Measurements from ENCODE around the gene AQP6.

AQP6 gene

DNA sequence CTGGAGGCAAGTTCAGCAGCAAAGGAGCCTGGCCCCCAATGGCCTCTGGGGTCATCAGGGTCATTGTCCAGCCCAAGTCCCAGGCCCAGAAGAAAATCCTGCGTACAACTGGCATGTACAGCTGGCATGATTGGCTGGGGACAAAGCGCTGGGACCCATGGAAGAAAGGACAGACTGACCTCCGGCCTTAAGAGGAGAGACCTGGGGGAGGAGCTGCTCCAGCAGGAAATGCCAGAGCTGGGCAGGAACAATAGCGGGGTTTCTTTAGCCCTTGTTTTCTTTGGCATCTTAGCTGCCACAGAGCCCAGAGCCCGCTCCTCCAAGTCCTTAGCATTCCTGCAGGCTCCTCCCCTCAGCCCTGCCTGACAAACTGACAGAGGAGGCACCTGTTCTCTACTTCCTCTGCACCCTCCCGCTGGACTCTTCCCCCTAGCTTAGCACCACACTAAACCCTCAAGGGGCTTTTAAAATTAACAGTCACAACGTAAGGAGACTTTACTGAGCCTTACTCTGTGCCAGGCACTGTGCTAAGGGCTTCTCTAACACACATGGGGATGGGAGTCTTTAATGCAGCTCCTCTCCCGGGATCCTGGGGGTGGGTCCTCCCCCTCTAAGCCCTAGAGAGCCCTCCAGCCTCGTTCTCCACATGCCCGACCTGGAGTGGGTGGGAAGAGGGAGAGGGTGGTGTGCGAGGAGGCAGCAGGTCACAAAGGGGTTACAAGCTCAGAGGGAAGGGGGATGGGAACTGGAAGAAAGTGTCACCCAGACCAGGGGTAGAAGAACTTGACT is 12.9 kb upstream of the AQP6 start:
- no peak for DNase-seq

DNA sequence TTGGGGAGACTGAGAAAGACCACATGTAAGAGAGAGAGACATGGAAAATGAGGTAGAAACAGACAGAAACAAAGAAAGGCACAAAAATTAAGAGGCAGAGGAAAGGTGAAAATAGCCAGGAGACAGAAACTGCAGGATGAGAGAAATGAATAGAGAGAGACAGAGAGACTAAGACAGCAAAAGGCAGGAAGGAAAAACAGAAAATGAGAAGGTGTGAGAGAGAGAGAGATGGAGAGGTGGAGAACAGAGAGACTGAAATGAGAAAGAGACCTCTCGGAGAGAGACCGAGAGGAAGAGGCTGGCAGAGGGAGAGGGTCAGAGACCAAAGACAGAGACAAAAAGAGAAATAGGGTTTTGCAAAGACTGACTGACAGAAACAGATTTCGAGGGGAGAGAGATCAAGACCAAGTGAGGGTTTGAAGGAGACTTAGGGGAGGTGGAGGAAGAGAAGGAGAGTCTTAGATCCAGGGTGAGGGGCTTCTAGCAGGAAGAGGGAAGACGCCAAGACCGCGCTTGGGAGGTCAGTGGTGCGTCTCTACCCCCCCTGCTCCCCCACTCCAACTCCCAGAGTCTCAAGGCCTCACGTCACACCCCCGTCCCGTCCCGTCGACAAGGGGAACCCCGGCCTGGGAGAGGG is 12.2 kb upstream of the AQP6 start:
- DNase-seq, result no peak

DNA sequence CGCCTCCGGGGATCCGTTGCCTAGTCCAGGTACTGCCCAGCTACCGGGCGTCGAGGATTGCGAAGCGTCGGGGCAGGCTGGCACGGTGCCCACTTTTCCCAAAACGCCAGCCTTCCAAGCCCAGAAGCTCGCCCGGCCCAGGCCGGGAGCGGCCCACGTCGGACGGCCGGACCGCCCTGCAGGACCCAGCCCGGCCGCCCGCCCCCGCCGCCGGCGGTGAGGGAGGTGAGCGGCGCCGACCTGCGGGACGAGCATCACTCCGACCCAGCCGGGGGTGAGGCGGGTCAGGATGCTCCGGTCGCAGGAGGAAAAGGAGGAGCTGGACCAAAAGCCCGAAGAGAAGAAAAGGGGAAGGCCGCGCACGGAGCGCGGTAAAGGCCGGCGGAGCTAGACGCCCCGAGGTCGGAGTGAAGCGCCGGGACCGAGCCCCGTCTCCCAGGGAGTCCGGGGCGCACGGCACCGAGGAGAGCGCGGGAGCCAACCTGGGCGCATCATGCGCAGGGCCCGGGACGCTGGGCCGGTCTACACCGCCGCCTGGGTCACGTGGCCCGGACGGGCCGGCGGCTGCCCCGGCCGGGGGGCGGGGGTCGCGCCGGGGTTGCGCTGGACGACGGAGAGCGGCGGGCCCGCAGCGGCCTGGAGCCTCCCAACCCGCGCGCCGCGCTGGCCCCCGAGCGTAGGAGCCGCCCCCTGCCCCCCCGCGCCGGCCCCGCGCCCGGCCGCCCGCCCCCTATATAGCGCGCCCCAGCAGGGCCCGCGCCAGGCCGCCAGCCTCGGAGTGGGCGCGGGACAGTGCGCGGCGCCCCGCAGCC is 11.4 kb upstream of the AQP6 start, which contains the start of gene AQP5:
AQP5 (plus strand) TSS at position 762 of the 812 bp plus-strand sequence. CDS start 146 bp downstream, outside the sequence.
- no peak for DNase-seq

DNA sequence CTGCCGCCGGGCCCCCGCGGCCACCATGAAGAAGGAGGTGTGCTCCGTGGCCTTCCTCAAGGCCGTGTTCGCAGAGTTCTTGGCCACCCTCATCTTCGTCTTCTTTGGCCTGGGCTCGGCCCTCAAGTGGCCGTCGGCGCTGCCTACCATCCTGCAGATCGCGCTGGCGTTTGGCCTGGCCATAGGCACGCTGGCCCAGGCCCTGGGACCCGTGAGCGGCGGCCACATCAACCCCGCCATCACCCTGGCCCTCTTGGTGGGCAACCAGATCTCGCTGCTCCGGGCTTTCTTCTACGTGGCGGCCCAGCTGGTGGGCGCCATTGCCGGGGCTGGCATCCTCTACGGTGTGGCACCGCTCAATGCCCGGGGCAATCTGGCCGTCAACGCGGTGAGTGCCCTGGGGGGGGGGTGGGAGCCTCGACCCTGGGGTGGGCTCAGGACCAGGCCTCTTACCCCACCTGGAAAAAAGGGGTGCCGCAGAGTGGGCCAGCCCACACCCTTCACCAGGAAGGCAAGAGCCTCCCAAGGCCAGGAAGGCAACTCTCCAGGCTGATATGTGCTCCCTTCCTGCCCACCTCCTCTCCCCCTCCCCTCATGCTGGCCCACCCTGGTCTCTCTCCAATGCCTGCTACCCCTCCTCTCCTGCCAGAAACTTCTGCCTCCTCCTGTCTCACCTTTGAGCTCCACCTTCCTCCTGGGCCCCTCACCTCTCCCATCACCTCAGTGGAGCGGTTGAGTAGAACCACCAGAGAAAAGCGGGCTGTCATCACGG is 10.6 kb upstream of the AQP6 start:
- DNase-seq, result no peak

DNA sequence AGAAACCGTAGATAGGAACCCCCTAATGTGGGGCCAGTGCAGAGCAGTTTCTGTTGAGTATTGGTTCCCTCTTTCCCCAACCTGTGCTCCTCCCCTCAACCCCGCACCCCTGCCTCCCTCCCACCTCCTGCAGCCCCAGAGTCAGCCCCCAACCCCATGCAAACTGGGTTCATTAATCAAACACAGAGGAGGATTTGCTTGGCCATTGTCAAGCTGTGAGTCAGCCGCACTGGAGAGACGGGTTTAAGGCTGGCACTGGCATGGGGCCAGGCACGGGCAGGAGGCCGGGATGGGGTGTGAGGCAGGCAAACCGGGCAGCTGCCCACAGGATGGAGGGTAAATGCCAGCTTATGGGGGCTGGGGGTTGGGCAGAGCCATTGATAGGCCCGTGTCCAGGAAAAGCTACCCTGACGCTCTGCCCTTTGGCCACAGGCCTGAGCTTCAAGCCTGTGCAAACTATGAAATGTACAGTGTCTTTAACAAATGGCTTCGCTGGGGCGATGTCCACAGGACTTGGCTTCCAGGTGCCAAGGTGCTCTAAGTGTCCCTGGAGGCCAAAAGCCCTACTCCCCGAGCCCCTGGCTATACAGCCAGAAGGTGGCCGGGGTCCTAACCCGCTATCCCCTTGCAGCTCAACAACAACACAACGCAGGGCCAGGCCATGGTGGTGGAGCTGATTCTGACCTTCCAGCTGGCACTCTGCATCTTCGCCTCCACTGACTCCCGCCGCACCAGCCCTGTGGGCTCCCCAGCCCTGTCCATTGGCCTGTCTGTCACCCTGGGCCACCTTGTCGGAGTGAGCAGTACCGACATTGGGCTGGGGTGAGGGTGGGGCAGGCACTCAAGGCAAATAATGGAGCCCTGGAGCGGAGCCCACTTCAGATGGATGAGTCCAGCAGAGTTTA is 9.6 kb upstream of the AQP6 start:
- no peak for DNase-seq

DNA sequence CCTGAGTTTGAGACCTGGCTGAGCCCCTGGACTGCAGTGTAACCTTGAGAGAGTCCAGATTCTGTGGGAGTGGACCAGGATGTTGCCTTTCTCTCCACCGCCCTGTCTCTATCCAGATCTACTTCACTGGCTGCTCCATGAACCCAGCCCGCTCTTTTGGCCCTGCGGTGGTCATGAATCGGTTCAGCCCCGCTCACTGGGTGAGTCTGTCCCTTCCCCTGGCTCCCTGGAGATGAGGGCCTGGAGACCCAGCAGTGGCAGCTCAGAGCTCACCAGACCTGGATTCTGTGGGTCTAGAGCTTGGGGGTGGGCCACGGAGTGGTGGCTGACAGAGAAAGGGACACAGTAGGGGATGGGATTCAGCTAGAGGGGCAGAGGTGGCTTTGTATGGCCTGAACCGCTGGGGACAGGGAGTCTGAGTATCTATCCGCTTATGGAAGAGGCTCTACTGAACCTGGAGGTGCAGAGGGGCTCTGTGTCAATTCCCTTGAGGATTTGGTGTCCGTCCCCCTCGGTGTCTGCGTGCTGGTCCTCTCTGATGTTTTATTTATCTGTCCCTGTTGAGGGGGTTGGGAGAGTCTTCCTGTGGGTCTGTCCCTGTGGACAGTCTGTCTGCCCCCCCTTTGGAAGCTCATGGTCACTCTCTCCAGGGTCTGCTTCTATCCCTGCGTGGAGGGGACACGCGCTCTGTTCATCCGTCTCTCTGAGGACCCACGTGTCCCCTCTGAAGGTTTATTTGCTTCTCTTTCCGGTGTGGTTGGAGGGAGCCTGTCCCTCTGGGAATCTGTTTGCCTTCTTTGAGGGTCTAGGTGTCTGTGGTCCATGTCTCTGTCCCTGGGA is 8.6 kb upstream of the AQP6 start:
- DNase-seq, result no peak

DNA sequence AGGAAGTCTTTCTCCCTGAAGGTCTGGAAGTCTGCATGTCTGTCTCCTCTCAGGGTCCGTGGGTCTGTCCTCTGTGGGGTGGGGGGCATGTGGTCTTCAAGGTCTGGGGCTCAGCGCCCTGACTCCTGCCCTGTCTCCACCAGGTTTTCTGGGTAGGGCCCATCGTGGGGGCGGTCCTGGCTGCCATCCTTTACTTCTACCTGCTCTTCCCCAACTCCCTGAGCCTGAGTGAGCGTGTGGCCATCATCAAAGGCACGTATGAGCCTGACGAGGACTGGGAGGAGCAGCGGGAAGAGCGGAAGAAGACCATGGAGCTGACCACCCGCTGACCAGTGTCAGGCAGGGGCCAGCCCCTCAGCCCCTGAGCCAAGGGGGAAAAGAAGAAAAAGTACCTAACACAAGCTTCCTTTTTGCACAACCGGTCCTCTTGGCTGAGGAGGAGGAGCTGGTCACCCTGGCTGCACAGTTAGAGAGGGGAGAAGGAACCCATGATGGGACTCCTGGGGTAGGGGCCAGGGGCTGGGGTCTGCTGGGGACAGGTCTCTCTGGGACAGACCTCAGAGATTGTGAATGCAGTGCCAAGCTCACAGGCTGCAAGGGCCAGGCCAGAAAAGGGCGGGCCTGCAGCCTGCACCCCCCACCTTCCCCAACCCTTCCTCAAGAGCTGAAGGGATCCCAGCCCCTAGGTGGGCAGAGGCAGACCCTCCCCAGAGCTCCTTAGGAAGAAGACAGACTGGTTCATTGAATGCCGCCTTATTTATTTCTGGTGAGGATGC is 7.7 kb upstream of the AQP6 start:
- no peak for DNase-seq

DNA sequence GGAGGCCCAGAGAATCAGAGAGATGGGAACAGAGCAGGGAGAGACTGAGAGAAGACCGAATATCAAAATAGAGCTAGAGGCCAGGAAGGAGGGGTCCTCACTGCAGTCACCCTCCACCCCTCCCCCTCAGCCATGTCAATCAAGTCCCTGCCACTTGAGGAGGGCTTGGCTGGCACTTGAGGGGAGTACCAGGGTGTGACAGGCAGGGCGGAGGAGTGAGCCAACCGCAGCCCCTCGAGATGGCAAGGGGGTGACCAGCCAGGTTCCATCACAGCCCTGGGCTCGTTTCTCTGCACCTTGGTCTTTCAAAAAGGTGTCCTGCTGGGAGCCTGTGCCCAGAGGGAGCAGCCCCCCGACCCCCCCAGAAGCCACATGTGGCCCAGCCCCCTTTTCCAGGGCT is 6.9 kb upstream of the AQP6 start:
- no peak for DNase-seq

DNA sequence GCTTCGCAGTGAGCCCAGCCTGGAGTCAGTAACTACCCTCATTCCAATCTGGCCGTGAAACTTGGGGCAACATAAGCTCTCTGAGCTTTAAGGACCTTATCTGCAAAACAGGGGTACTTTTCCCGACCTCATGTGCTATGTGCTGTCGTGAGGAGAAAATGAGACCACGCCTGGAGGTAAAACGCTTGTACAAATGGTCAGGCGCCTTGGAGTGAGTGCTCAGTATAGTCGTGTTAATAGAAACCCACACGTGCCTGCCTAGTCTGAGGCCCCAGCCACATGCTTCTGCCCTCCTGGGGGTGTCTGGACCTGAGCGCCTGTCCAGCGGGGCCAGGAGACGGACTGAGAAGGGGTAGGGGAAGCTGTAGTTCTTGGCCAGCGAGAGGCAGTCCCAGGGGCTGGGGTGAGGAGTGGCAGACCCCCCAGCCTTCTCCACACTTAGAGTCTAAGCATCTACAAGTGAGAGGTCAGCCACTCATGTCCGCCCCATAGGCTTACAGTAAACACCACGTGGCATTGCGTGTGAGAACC is 6.2 kb upstream of the AQP6 start:
- no peak for DNase-seq

DNA sequence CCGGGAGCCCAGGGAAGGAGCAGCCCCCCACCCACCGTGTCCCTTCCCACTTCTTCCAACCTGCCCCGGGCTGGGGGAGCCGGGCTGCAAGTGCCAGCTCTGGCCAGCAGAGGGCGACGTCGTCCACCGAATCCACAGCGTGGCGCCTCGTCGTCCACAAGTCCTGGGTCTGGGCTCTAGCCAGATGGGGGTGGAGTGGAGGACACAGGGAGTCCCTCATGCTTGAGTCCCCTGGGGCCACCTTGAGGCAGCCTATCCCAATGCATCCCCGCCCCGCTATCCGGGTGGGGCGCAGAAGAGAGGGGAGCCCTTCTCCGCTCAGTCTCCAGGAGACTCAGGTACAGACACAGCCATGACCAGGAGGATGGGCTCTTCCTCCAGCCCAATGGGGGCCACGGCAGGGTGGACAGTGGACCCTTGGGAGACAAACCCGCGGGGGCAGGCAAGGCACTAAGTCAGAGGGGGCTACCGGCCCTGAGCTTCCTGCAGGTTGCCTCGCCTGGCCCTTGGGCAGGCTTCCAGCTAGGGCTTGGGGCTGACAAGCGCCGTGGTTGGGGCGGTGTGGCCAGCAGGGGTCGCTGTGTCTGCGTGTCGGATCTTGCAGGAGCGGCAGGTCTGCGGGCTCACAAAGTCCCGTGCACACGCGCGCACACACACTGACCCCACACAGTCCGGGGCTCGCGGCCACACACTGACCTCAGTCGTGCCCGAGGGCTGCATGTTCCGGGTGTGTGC is 5.5 kb upstream of the AQP6 start:
- peak; percentile 72 for DNase-seq

DNA sequence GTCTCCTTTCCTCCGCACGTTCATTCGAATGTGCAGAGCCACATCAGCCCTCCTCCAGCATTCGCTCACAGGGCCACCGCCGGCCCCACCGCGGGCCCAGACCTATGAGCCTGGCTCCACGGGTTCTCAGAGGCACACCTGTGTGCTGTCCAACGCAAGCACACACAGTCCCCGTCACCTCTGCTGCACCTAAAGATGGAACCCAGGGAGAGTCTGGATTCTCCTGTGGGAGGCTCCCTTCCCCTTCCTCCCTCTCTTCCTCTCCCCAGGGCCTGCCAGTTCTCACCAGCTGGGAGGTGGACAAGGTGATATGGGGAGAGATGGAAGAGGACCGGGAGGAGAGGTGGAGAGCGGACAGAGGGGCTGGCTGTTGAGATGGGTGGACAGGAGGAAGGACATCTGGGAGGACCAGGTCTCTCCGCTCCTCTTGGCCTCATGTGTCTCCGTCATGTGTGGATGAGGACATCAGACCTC is 4.9 kb upstream of the AQP6 start:
- no peak for DNase-seq

DNA sequence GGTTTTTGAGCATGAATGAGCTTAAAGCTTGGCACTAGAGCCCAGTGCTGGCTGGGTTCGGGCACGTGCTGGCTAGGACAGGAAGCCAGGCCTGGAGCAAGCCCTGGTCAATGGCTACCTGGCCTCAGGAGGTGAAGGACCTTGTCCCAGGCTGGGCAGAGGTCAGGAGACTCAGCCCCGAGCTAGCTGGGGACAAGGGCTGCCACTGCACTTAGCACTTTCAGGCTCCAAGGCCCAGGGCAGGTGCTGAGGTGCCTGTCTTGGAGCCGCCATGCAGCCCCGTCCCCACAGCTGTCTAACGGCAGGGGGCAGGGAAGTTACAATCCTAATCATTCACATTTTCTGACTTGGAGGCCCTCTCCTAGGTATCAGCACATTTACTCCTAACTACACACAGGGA is 4.3 kb upstream of the AQP6 start:
- no peak for DNase-seq

DNA sequence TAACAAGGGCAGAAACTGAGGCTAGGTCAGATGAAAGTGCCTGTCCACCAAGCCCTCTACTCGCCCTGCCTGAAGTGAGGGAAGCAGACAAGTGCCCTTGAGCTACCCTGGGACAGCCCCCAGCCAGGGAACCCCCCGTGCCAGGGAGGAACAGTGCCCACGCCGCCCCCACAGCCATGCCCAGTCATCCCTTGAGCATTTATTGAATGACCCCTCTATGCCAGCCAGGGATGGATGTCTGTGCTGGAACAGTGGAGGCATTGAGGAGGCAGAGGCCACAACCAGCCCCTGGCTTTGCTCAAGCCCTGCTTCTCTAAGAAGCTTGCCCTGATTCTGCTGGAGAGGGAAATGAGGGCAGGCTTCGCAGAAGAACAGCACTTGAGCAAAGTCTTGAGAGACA is 3.7 kb upstream of the AQP6 start:
- DNase-seq, result no peak

DNA sequence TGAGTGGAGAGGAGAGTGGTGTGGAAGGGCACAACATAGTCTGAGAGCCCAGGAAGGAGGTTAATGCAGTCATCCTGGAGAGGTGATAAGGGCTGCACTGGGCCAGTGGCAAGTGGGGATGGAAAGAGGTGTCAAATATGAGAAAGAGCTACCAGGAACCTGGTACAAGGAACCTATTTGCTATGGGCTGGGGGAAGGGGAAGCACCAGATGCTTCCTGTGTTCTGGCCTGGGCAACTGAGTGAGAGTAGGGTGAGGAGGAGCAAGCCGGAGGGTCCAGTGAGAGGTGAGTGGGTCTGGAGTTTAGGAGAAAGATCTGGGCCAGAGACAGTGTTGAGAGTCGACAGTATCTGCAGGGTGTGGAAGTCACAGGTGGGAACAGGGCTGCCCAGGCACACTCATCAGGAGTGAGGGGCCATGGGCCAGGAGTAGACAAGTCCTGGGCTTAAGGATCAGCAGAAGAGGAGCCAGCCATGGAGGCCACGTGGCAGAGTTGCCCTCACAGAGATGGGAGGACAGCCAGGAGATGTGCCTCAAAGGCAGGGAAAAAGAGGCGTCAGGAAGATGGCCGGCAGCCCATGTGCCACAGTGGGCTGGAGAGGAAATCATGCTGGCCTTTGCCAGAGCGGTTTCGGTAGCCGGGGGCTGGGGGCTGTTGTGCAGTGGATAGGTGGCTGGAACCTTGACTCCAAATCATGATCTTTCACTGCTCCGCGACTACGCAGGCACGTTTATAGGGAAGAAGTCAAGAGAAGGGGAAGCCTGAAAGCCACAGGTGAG is 2.9 kb upstream of the AQP6 start:
- DNase-seq, result no peak

DNA sequence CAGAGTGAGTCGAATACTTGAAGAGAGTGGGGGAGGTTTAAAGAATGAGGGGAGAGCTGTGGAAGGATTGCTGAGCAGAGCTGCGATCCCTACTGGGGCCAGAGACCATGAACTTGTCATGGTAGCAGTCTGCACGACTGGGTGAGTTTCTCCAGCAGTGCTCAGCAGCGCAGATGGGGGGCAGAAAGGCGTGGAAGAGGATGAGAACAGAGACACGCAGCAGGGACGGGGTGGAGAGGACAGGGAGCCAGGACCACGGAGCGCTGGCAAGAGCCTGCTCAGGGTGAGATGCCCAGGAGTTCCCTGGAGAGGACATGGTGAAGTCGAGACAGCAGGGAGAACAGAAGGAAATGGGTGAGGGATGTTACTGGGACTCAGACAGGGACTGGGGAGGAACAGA is 2.1 kb upstream of the AQP6 start:
- no peak for DNase-seq

DNA sequence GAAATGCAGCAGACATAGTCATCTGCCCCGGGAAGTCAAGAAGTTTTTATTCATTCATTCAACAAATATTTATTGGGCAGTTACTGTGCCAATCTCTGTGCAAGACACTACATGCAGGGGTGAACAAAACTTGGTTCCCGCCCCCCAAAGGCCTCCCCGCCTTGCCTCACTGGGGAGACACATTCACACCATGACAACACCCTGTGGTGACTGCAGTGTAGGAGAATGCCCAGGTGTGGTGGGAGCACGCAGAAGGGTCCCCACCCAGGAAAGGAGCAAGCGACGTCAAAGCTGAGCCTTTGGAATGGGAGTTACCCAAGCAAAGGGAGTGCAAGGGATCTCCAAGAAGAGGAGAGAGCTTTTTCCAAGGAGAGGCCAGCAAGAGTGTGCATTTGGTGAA is 1.6 kb upstream of the AQP6 start:
- no peak for DNase-seq

DNA sequence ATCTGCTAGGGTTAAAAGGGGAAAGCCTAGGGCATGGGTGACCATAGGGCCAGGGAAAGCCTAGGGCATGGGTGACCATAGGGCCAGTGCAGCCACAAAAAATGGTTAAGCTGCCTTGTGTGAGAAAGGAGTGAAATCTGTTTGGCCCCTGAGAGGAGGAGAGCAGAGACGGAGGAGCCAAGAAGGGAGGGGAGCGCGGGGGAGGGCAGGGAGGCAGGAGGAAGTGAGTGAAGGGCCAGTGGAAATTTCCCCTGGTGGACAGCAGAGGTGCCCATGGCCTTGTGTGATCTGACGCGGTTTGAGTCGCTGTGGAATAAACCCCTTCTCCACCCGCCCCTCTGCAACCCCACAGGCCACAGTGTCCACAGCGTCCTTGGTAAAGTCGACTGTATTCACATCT is 618 bp upstream of the AQP6 start:
- no peak for DNase-seq

DNA sequence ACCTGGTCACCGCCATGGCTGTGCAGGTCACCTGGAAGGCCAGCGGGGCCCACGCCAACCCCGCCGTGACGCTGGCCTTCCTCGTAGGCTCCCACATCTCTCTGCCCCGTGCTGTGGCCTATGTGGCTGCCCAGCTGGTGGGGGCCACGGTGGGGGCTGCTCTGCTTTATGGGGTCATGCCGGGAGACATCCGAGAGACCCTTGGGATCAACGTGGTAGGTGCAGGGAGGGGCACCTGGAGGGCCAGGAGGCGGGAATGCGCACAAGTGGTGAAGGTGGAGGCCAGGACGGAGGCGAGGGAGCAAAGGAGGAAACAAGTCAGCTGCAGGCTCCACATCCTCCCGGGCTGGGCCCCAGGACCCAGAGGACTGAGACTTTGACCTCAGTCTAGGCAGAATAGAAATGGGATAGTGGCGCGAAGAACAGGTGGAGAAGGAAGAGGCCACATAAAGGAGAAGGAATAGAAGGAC is 649 bp downstream of the AQP6 start:
- no peak for DNase-seq
